ENCODE results near the gene GSTA3.

DNA sequence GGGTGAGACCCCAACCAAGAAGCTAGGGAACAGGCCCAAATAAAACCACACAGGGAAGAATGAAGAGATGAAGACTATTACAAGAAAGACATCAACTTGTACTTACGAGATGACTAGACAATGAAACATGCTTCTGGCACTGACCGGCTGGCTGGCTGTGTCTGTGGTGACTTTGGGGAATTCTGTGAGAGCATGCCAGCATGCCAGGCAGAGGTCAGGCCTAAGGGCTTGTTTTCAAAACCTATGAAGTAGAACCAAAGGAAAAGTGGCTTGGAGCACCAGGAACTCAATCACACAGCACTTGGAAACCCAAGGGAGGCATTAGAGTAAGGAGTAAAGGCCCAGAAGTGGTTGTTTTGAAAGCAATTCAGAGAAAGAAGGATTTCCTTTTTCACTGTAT is 28.4 kb upstream of the GSTA3 start:
- TF ChIP-seq EP300 (IDR thresholded peaks at IDR 0.05; ENCODE audit: low read depth) (no peak), POLR2A (IDR thresholded peaks at IDR 0.05) (no peak), POLR2AphosphoS5 (IDR thresholded peaks at IDR 0.05) (no peak)

Measured in transverse colon (tissue), 3 donors.